ENCODE data around the gene SAPCD1. TPM values are rescaled to one million over a fixed set of nuclear protein-coding genes. Genes with fewer than 3 reads are reported as not detected.

SAPCD1 gene
- total RNA-seq, 1 experiment from 2014 or later = not detected

DNA sequence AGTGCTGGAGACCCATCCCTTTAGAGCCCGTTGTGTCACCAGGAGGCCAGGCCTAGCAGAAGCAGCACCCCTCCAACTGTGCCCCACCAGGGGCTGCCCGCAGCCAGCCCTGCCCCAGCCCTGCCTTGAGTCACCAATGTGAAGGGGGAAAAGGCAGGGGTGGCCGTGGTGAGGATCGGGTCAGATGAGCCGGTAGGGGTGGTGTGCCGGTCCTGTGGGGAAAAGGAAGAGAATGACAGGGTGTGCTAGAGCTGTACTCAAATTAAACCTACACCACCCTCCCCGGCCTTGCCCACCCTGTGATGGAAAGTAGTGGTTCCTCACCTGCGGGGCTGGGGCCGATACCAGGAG is 3.1 kb downstream of the SAPCD1 start:
- Histone ChIP-seq H3K4me3 (no peak overlapping the region), H3K36me3 (no peaks in the 10 kb centered on the region), H3K27me3 (no peaks in the 10 kb centered on the region), H3K9me3 (no peaks in the 10 kb centered on the region)
- DNase-seq = no peak

DNA sequence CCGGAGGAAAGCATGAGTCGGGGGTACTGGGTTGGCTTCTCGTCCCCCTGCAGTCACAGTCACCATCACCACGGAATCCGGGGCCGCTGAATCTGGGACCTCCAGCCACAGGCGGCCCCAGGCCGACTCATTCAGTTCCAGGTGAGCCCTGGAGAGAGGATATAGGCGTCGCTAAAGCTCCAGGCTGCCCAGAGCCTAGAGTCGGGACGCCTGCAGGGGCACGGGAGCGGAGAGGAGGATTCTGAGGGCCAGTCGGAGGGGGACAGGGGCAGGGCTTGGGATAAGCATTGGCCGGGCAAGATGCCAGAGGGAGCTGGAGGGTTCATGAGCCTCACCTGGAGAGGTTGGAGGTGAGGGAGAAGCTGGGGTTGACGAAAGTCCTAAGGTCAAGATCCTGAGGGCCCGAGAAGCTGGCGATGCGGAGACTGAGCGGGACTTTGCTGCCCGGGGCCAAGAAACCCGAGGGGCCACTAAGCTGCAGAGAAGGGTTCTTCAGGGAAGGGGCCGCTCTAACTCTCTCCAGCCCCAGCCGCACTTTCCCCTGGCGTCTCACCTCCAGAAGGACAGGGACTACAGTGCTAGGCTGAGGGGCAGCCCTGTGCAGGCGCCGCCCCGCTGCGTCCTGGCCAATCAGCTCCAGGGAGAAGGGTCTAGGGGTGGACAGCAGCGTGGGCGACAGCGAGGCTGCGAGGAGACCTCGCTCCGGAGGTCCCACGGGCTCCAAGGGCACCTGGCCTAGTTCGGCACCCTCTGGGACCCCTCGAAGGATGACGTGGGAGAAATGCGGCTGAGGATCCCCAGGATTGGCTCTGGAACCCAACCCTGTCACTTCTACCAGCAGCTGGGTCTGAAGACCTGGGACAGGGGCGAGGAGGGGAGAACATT is 3.7 kb downstream of the SAPCD1 start:
- no peak overlapping the region for H3K4me3 ChIP-seq
- no peak for DNase-seq
- no peaks in the 10 kb centered on the region for H3K36me3 ChIP-seq
- H3K27me3 ChIP-seq = no peaks in the 10 kb centered on the region
- H3K9me3 ChIP-seq = no peaks in the 10 kb centered on the region

DNA sequence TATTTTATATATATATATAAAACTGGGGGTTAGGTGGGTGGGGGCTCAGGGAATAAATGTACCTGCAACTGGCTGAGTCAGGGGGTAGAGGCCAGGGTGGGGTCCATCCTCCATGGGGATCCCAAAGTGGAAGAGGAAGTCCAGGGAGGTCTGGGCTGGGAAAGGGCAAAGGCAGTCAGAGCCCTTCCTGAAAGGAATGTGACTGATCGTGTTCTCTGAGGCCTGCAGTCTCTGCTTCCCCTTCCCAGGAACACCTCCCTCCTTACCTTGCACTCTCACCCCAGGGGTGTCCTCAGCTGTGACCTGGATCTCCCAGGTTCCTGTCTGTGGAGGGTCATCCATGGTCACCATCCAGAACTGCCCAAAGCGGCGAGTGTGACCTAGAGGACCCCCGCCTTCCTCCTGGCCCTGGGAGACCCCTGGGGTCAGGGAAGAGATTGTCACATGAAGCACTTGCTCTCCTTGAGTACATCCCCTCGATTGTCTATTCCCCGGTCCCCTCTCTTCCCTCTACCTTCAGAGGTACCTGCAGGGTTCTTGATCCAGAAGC is 4.7 kb downstream of the SAPCD1 start:
- Histone ChIP-seq H3K36me3 (no peaks in the 10 kb centered on the region), H3K9me3 (no peaks in the 10 kb centered on the region), H3K27me3 (no peaks in the 10 kb centered on the region), H3K4me3 (no peak overlapping the region)
- DNase-seq = no peak

DNA sequence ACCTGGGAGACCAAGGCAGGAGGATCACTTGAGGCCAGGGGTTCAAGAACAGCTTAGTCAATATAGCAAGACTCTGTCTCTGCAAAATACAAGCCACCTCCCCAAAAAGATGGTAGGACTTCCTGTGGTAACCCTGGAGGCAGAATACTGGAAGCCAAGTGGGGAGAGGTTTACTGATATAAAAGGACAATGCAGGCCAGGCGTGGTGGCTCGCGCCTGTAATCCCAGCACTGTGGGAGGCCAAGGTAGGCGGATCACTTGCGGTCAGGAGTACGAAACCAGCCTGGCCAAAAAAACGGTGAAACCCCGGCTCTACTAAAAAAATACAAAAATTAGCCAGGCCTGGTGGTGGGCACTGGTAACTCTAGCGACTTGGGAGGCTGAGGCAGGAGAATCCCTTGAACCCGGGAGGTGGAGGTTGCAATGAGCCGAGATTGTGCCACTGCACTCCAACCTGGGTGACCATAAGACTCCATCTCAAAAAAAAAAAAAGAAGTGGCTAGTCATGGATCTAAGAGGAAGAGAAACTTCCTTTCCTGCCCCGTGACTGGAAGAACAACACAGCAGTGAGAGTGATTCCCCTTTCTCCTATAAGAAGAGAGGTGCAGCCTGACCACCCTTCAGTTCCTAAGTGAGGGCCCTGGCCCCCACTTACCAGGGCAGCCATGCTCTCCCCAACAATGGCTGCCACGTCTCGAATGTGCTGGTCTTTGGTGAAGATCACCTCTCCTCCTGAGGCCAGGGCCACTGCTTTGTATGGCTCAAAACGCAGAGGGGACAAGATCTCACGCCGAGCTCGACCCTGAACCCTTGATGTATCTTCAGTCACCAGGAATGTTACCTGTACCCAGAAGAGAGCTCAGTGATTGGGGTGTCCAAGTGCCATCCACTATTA is 6.2 kb downstream of the SAPCD1 start:
- Histone ChIP-seq H3K36me3 (no peaks in the 10 kb centered on the region), H3K4me3 (no peak overlapping the region), H3K9me3 (no peaks in the 10 kb centered on the region), H3K27me3 (no peaks in the 10 kb centered on the region)
- no peak for DNase-seq

DNA sequence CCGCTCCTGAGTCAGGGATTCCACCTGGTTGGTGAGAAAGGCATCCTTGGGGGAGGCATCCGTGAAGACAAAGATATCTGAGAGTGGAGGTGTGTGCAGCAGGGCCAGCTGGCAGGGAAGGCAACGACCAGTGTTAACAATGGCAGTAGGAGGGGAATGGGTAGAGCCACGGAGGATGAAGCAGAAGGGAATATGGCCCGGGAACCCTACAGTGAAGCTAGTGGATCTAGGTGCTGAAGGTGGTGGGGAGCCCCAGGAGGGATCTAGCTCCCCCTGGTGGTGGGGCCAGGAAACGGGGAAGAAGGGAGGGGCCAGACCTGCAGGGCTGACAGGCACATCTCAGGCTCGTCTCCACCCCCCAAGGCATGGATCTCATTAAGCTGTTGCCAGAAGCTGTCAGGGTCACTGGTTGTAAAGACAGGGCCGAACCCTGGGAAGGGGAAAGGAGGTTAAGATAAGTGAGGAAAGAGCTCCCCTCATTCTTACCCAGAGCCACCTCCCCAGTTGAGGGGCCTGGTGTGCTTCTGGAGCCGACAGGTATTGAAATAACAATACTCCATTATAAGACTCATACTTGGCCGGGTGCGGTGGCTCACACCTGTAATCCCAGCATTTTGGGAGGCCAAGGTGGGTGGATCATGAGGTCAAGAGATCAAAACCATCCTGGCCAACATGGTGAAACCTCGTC is 7.4 kb downstream of the SAPCD1 start:
- H3K27me3 ChIP-seq = no peaks in the 10 kb centered on the region
- peak; percentile 47 for DNase-seq
- no peaks in the 10 kb centered on the region for H3K9me3 ChIP-seq

DNA sequence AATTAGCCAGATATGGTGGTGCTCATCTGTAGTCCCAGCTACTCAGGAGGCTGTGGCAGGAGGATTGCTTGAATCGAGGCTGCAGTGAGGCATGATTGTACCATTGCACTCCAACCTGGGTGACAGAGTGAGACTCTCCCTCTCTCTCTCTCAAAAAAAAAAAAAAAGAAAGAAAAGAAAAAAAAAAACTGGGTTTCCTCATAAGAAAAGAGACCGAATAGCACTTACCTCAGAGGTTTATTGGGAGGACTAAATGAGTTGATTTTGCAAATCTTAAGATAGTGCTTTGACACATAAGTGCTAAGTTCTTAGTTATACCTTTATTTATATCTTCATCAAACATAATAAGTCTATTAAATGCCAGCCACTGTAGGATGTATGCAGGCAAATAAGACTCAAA is 8.4 kb downstream of the SAPCD1 start:
- Histone ChIP-seq H3K9me3 (no peaks in the 10 kb centered on the region), H3K36me3 (no peaks in the 10 kb centered on the region), H3K4me3 (no peak overlapping the region), H3K27me3 (no peaks in the 10 kb centered on the region)
- DNase-seq = no peak

More for the DNA sequence above, 7.4 kb downstream of the SAPCD1 start:
- no peak overlapping the region for H3K4me3 ChIP-seq
- H3K36me3 ChIP-seq = no peaks in the 10 kb centered on the region

DNA sequence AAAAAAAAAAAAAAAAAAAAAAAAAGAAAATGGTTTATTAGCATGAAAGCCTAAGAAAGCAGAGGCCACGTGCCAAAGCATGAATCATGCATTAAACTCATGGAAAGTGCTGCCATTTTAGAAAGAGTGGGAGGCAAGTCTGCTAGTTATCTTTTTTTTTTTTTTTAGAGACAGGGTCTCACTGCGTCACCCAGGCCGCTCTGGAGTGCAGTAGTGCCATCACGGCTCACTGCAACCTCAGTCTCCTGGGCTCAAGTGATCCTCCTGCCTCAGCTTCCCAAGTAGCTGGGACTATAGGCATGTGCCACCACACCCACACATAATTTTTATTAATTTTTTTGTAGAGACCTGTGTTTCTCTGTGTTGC is 9.5 kb downstream of the SAPCD1 start:
- Histone ChIP-seq H3K9me3 (no peaks in the 10 kb centered on the region), H3K4me3 (no peak overlapping the region), H3K27me3 (no peaks in the 10 kb centered on the region), H3K36me3 (no peaks in the 10 kb centered on the region)
- DNase-seq = peak; percentile 23

DNA sequence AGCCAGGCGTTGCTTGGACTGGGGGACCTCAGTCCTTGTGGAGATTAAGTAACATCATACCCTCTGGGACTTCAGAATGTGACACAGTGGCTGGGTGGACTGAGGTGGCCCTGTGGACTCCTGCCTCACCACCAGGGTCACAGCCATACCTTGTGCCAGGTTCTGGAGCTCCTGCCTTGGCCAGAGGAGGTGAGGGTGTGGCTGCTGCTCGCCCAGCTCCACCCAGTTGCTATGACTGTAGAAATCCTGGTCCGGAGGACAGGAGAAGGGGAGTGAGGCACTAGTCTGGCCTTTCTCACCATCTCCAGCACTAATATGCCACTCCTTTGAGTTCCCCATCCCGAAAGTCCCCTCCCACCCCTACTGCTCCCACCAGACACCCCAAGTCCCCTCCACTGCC is 12.7 kb downstream of the SAPCD1 start:
- Histone ChIP-seq H3K9me3 (no peaks in the 10 kb centered on the region), H3K27me3 (no peaks in the 10 kb centered on the region), H3K36me3 (peaks cover under 1% of the 10 kb centered on the region; the same call in 1 of the 2 replicates), H3K4me3 (no peak overlapping the region)
- no peak for DNase-seq

DNA sequence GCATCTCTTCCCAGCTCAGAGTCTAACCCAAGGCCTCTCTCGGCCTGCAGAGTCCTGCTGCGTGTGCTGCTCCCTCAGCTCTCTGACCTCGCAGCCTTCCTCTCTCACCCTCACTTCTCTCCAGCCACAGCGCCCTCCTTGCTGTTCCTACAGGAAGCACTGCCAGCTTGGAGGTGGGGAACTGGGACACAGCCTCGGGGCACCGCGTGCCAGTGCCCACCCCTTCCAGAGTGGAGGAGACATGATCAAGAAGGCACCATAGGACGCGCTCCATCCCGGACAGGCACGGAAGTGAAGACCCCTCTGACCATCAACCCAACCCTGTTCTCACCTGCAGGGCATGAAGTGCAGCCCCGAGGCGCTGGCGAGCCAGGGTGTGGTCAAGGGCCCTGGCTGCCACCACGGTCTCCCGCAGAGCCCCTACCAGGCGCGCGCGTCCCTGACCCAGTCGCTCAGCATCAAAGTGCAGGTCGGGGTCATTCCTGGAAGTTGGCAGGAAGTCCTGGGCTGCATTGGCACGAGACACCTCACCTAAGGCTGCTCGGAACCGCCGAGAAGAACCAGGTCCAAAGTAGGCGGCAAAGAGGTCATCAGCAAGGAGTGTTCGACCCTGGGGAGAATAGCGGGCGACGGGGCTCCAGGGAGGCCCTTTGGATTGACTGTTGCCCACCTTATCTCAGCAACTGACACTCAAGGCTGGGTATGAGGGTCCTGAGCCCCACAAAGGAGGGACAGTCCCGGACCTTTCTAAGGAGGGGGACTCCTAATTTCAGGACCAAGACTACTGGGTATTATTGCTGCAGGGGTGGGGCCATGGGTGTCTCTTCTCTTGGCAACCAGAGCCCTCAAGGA is 13.4 kb downstream of the SAPCD1 start:
- Histone ChIP-seq H3K4me3 (no peak overlapping the region), H3K36me3 (peaks cover 3% of the 10 kb centered on the region; the same call in 1 of the 2 replicates), H3K27me3 (no peaks in the 10 kb centered on the region), H3K9me3 (no peaks in the 10 kb centered on the region)
- no peak for DNase-seq

DNA sequence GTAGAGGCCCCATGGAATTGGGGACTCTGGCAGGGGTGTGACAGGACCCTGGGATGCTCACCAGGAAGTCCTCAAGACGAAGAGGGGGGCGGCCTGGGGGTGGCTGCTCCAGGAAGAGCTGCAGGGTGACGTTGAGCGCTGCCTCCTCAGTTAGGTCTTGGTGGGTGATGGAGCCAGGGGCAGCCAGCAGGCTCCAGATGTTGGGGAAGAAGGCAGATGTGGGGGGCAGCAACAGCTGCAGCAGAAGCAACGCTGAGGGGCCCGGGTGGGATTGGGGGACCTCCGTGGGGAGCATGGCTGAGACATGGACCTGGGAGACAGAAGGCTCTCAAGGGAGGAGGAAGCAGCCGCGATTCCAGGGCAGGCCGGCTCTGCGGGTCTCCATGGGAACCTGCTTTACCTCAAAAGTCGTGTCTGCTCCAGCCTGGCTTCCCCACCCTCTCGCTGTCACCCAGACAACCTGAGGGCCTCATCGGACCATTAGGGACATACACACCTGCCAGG is 14.1 kb downstream of the SAPCD1 start:
- Histone ChIP-seq H3K4me3 (no peak overlapping the region), H3K27me3 (no peaks in the 10 kb centered on the region), H3K9me3 (no peaks in the 10 kb centered on the region), H3K36me3 (peaks cover 3% of the 10 kb centered on the region; the same call in 1 of the 2 replicates)
- no peak for DNase-seq

DNA sequence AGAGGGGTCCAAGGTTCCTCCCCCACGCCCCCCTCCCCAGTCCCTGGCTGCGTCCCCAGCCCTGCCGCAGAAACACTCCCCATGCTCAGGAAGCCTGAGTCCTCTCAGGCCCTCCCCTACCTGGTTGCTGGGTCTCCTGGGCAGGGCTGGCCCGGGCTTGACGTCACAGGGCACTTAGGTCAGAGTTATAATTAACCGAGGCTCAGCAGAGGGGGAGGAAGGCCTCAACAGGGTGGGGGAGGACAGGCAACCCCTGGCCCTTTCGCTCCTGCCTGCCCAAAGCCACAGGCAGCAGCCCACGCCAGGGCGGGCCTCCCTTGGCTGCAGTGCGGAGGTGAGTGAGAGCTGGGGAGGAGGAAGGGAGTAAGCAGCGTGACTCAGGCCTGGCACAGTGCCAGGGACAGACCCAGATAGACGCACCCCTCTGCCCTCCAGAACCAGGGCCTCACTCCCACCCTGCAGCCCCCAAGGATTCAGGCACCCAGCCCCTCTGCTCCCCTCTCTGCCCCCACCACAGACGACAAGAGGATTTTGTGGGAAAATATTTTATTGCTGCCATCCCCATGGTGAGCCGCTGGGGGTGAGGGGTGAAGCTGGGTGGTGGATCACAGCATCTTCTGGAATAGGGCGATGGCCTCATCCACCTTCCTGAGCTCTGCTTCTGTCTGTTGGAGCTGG is 14.7 kb downstream of the SAPCD1 start, which contains the start of gene VWA7:
Gene VWA7 (minus strand): TSS at position 340 of the 678 bp plus-strand sequence. CDS start 549 bp downstream, outside the sequence.
- peak; percentile 82 for DNase-seq
- Histone ChIP-seq H3K36me3 (peaks cover 3% of the 10 kb centered on the region; the same call in 1 of the 2 replicates), H3K27me3 (no peaks in the 10 kb centered on the region), H3K9me3 (no peaks in the 10 kb centered on the region), H3K4me3 (no peak within 1 kb of the TSS)

DNA sequence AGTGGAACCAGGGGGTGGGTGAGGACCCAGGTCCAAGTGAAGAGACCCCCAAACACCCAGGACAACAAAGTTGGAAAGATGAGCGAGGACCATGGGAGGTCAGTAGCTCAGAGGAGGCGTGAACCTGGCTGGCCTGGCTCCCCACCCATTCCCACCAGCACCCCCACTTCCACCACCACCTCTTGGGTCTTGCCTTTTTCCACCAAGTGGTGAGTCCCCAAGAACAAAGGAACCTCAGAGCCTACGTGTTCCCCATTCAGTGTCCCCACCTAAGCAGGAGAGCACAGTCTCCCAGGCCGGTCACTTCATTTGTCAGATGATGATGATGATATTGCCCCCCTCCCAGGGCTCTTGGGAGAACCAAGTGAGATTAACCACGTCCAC is 15.2 kb downstream of the SAPCD1 start:
- Histone ChIP-seq H3K27me3 (no peaks in the 10 kb centered on the region), H3K4me3 (no peak overlapping the region), H3K36me3 (peaks cover 3% of the 10 kb centered on the region; the same call in 1 of the 2 replicates), H3K9me3 (no peaks in the 10 kb centered on the region)
- no peak for DNase-seq

DNA sequence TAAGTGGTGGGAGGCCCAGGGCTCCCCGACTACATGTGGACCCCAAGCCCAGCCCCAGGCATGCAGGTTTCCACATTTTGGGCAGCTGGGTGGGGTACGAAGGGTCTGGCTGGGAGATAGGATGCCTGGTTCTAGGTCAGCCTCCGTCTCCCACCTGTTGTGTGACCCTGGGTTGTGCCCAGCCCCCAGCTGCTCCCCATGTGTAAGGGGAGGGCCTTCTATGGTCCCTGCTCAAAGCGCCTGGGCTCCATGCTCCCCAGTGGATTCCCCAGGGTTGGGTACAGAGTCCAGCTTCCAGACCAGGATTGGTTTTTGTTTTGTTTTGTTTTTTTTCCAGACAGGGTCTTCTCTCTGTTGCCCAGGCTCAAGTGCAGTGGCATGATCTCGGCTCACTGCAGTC is 15.7 kb downstream of the SAPCD1 start:
- Histone ChIP-seq H3K27me3 (no peaks in the 10 kb centered on the region), H3K36me3 (peaks cover 3% of the 10 kb centered on the region; the same call in 1 of the 2 replicates), H3K9me3 (no peaks in the 10 kb centered on the region), H3K4me3 (no peak overlapping the region)
- DNase-seq = no peak

DNA sequence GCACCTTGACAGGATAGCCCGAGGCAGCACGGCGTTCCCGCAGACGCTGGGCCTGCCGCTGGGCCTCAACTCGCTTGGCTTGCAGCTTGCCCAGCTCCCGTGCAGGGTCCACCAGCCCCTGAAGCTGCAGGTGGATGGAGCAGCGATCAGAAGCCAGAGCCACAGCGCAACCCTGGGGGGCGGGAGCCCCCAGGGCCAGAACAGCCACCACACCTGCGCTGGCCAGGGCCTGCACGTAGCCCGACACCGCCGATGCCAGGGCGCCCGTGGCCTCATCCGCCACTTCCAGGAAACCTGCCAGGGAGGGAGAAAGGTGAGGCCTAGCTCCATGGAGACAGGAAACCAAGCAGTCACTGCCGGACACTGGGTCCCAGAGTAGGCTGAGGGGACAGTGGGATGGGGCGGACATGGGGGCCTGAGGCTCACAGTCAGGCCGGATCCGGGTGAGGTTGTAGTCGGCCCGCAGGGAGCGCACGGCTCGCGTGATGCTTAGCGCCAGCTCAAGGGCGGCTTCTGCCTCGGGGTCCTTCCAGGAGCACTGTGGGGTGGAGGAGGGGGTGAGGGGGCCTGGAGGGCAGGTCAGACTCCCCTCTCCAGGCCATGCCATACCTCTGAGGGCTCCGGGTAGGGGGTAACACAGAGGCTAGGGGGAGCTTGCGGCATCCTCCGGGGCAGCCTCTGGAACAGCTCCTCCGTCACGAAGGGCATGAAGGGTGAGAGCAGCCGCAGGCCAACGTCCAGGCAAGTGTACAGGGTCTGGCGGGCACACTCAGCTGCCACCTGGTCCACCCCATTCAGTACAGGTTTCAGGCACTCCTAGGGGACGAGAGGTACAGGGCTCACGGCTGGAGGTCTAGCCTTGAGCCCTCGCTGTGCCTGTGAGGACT is 16.8 kb downstream of the SAPCD1 start:
- Histone ChIP-seq H3K9me3 (no peaks in the 10 kb centered on the region), H3K4me3 (no peak overlapping the region), H3K27me3 (no peaks in the 10 kb centered on the region), H3K36me3 (peaks cover 3% of the 10 kb centered on the region)
- no peak for DNase-seq

Measured in MG63 (cell line).